ENCODE measurements around the gene TLN1. TPM values are rescaled to one million over a fixed set of nuclear protein-coding genes. Genes with fewer than 3 reads are reported as not detected.

Gene TLN1
- total RNA-seq, 2 donors from 2014 or later: 117 to 123 TPM

DNA sequence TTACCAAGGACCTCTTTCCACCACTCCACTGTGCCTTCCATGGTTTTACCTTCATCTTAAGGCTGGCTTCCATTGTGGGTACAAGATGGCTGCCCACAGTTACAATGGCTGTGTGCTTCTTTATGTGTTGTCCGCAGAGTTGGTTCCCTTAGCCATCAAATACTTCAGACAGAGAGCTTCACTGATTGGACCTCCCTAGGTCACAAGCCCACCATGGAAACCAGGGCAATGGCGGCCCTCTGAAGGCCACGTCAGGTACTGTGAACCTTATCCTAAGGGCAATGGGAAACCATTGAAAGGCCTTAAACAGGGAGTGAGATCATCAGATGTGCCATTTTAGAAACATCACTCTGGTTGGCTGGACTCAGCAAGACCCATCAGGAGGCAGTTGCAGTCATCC, 64.1 kb downstream of the TLN1 start:
- Histone ChIP-seq H3K36me3 (ENCODE audit: control insufficient read depth, insufficient read depth, low read length) (peaks cover 3% of the 10 kb centered on the region), H3K27me3 (ENCODE audit: control insufficient read depth, insufficient read depth, low read length, poor library complexity, severe bottlenecking) (peaks cover 1% of the 10 kb centered on the region), H3K4me3 (ENCODE audit: low read length) (no peak overlapping the region), H3K4me1 (ENCODE audit: control insufficient read depth, insufficient read depth, low read length) (peaks cover 5% of the 10 kb centered on the region), H3K9ac (ENCODE audit: extremely low read depth, low read length, poor library complexity, severe bottlenecking) (no peak overlapping the region), H3K27ac (ENCODE audit: low read depth, low read length) (no peak overlapping the region), H3K9me3 (ENCODE audit: control insufficient read depth, low read length) (no peaks in the 10 kb centered on the region)
- peaks cover 1% of the 10 kb centered on the region for H3K36me3 Mint-ChIP-seq (ENCODE audit: low read depth)
- no peak for DNase-seq
- H3K27ac Mint-ChIP-seq: no peak overlapping the region
- H3K9me3 Mint-ChIP-seq: no peaks in the 10 kb centered on the region
- peaks cover 13% of the 10 kb centered on the region for H3K4me1 Mint-ChIP-seq
- 92 to 94% methylated on average over 2 to 3 of the region's 3 CpGs for WGBS, 2 experiments (ENCODE audit: insufficient coverage in 1 of 2, insufficient read length in 1 of 2)
- TF ChIP-seq CTCF (conservative IDR thresholded peaks at IDR 0.05): peak; percentile 16
- no peak overlapping the region for H3K4me3 Mint-ChIP-seq
- H3K27me3 Mint-ChIP-seq (ENCODE audit: insufficient read depth): peaks cover 6% of the 10 kb centered on the region

DNA sequence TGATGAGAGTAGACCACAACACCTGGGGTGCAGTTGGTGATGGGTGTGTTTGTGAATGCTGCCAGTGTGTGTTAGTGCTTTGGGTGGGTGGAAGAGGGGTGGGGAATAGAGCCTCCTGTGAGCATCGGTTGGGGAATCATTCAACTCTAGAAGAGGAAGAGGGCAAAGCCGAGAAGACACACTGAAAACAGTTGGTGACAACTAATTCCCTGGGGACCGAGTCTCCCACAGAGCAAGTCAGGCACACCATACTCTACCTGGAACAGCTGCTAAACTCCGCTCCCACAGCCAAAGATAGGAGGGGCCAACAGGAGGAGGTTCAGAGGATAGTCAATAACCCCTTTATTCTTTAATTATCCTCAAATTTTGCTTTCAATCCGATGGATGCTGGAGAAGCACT, 65.4 kb downstream of the TLN1 start:
- Mint-ChIP-seq H3K4me3 (no peak overlapping the region), H3K4me1 (peaks cover 14% of the 10 kb centered on the region), H3K9me3 (no peaks in the 10 kb centered on the region), H3K36me3 (ENCODE audit: low read depth) (peaks cover 13% of the 10 kb centered on the region), H3K27ac (no peak overlapping the region), H3K27me3 (ENCODE audit: insufficient read depth) (peaks cover 5% of the 10 kb centered on the region)
- WGBS, 2 experiments (ENCODE audit: insufficient coverage in 1 of 2, insufficient read length in 1 of 2): 91 to 96% methylated on average over 4 to 5 of the region's 5 CpGs
- peaks cover 5% of the 10 kb centered on the region for H3K4me1 ChIP-seq (ENCODE audit: control insufficient read depth, insufficient read depth, low read length)
- no peak for TF ChIP-seq CTCF (conservative IDR thresholded peaks at IDR 0.05)
- H3K36me3 ChIP-seq (ENCODE audit: control insufficient read depth, insufficient read depth, low read length): peaks cover 17% of the 10 kb centered on the region
- no peak overlapping the region for H3K27ac ChIP-seq (ENCODE audit: low read depth, low read length)
- DNase-seq: no peak
- H3K27me3 ChIP-seq (ENCODE audit: control insufficient read depth, insufficient read depth, low read length, poor library complexity, severe bottlenecking): no peaks in the 10 kb centered on the region
- no peaks in the 10 kb centered on the region for H3K9me3 ChIP-seq (ENCODE audit: control insufficient read depth, low read length)
- H3K4me3 ChIP-seq (ENCODE audit: low read length): no peak overlapping the region
- no peak overlapping the region for H3K9ac ChIP-seq (ENCODE audit: extremely low read depth, low read length, poor library complexity, severe bottlenecking)

DNA sequence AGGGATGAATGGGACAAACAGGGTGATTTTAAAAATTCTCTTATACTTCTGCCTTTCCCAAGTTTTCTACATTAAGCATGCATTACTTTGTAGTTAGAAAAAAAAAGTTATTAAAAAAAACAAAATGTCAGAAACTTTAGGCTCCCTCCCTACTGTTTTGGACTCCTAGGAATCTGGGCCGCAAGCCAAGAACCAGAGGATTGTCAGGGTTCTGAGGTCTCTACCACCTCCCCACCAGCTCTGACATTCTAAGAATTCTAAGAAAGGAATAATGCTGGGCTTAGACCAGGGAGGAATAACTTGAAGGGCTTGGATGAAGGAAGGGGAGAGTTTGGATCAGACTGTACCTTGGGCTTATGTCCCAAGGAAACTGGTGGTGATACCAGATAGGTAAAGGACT, 66.0 kb downstream of the TLN1 start:
- Histone ChIP-seq H3K9me3 (ENCODE audit: control insufficient read depth, low read length) (no peaks in the 10 kb centered on the region), H3K9ac (ENCODE audit: extremely low read depth, low read length, poor library complexity, severe bottlenecking) (no peak overlapping the region), H3K27ac (ENCODE audit: low read depth, low read length) (no peak overlapping the region), H3K36me3 (ENCODE audit: control insufficient read depth, insufficient read depth, low read length) (peaks cover 20% of the 10 kb centered on the region), H3K4me3 (ENCODE audit: low read length) (no peak overlapping the region), H3K27me3 (ENCODE audit: control insufficient read depth, insufficient read depth, low read length, poor library complexity, severe bottlenecking) (no peaks in the 10 kb centered on the region), H3K4me1 (ENCODE audit: control insufficient read depth, insufficient read depth, low read length) (peaks cover 5% of the 10 kb centered on the region)
- no peak for DNase-seq
- Mint-ChIP-seq H3K4me1 (peaks cover 14% of the 10 kb centered on the region), H3K27me3 (ENCODE audit: insufficient read depth) (peaks cover 5% of the 10 kb centered on the region), H3K27ac (no peak overlapping the region), H3K9me3 (no peaks in the 10 kb centered on the region), H3K4me3 (no peak overlapping the region), H3K36me3 (ENCODE audit: low read depth) (peaks cover 13% of the 10 kb centered on the region)
- no peak for TF ChIP-seq CTCF (conservative IDR thresholded peaks at IDR 0.05)
- WGBS, 2 experiments (ENCODE audit: insufficient coverage in 1 of 2, insufficient read length in 1 of 2): 100% methylated on average over 1 of the region's 1 CpG; no CpG with 5 or more reads in 1 of the 2 experiments
